Lower lobe of right lung (tissue), 2 donors: ENCODE data around the gene ADAM19. TPM values are rescaled to one million over a fixed set of nuclear protein-coding genes. Genes with fewer than 3 reads are reported as not detected.

Experiments
- ATAC-seq, 2 donors: fragments of 200-7000 bp; cut with Tn5 transposase; one replicate each; pipeline ENCODE4 v1.9.1; 2020 to 2022; ENCODE audit warnings: mild to moderate bottlenecking in 2 of 2, moderate library complexity in 2 of 2
- DNase-seq: peaks from one replicate; pipeline ENCODE4 v3.0.0-alpha.2; 2020
- H3K27ac ChIP-seq: fragments of 200-600 bp; one replicate; pipeline ENCODE4 v1.8.0; 2022
- H3K27me3 ChIP-seq: fragments of 200-600 bp; one replicate; pipeline ENCODE4 v1.8.0; 2022; ENCODE audit warnings: low read depth
- H3K36me3 ChIP-seq: fragments of 200-600 bp; one replicate; pipeline ENCODE4 v1.8.0; 2022; ENCODE audit warnings: mild to moderate bottlenecking
- H3K4me1 ChIP-seq: fragments of 200-600 bp; one replicate; pipeline ENCODE4 v1.8.0; 2022
- H3K4me3 ChIP-seq: fragments of 200-600 bp; one replicate; pipeline ENCODE4 v1.8.0; 2022; ENCODE audit warnings: mild to moderate bottlenecking
- H3K9me3 ChIP-seq: fragments of 200-600 bp; one replicate; pipeline ENCODE4 v1.8.0; 2022
- CTCF ChIP-seq: fragments of 200-600 bp; IDR thresholded peaks from one replicate; pipeline ENCODE4 v1.8.0; 2022; ENCODE audit warnings: antibody characterized with exemption, mild to moderate bottlenecking
- intact Hi-C: fragments of 100-400 bp; cut with DNase I; formaldehyde crosslinking; loops from one replicate; pipeline ENCODE4 v1.11.0; 2022
- total RNA-seq: library from RNA; stranded (reverse); fragmentation: NEBNext Ultra II Directional; extraction: Animal tissue kit (Norgen Biotek cat#: 25700); gene quantifications from one replicate; pipeline ENCODE4 v1.2.1, GENCODE V29; 2021
- donor health status: DM: no; HTN: yes; CAD: no; lungs with severe emphysema.

ADAM19 gene
- total RNA-seq, 1 donor from 2014 or later: 12.0 TPM

DNA sequence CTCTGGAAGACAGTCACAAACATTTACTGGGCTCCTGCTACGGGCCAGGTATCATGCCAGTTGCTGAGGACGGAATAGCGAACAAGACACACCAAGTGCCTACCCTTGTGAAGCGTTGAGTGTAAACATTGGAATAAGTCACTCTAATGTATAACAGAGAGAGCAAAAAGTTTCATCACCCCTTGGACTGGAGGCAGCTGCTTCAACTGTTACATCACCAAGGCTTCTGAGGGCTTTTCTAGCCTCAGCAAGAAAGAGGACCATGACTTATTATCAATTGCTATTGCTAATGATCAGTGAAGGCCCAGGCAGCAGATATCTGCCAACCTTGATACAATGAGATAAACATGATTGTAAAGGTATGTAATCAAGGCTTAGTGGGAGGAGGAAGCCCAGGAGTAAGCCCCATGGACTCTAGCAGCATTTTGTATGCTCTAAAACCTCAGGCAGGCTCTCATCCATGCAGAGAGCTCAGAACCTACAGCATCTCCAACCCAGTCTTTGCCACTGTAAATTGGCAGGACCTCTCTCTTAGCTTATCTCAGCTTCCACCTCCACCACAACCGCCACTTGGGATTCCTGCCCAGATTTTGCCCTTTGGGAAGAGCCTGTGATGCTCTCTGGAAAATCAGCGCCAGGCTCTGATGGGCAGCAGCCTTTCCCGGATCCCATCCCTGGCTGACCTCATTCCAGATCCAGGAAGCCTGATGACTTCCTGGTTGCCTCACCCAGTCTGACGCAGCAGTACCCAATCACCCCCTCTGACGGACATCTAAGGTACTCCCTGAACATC lies 54.5 kb downstream of the ADAM19 start:
- Histone ChIP-seq H3K4me3 (no peak overlapping the region), H3K36me3 (peaks cover 6% of the 10 kb centered on the region), H3K9me3 (no peaks in the 10 kb centered on the region), H3K4me1 (peaks cover 23% of the 10 kb centered on the region), H3K27ac (peak overlapping the region; percentile 46), H3K27me3 (no peaks in the 10 kb centered on the region)
- TF ChIP-seq CTCF: peak; percentile 16
- DNase-seq: no peak
- intact Hi-C loops: no loop called here
- ATAC-seq: peak; percentile 36 to 48

DNA sequence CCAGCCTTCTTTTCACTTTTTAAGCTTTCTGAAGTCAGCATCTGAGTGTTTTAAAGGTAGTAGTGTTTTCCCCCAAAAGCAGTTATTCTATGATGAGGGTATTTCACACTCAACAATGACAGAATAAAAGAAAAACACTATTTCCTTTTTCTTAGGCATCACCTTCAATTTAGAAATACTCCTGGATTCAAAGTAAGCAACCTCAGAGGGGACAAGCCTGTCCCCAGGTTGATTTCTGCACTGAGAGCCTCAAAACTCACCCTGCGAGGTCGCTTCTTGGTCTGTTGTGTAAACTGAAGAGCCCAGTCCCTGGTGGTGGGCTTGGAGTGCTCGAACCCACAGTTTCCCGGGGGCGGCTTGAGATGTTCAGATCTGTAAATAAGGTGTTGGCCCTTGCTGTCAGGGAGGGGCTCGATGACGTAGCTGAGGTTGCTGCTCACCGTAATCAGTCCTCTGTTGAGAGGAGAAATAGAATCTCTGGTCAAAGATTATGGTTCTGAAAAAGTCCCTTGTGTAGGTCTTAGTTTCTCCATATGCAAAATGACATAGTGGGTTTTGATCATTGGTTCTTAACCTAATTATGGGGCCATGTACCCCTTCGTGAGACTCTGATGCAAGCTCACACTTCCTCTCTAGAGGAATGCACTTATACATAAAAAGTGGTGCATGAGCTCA lies 55.9 kb downstream of the ADAM19 start:
- TF ChIP-seq CTCF: no peak
- peaks cover 27% of the 10 kb centered on the region for H3K4me1 ChIP-seq
- intact Hi-C loops: no loop called here

DNA sequence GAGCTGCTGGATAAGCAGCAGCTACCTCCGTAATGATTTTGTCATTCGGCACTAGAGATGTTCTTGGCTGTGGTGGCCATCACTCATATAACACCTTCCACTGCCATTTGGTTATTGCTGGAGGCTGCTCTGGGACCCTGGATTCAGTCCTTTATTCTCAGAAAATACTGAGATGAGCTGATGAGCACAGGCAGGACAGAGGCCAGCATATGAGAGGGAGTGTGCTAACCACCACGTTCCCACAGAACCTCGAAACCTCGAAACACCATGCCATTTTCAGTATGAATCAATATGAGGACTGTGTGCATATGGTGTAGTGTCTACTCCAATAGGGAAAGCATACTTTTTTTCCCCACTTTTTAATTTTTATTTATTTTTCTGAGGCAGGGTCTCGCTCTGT lies 56.6 kb downstream of the ADAM19 start:
- intact Hi-C loops: no loop called here
- no peak for ATAC-seq
- Histone ChIP-seq H3K4me3 (no peak overlapping the region), H3K36me3 (peaks cover 6% of the 10 kb centered on the region), H3K9me3 (no peaks in the 10 kb centered on the region), H3K27me3 (no peaks in the 10 kb centered on the region), H3K27ac (no peak overlapping the region), H3K4me1 (peaks cover 27% of the 10 kb centered on the region)
- no peak for DNase-seq
- TF ChIP-seq CTCF: no peak

More for the DNA sequence above, 55.9 kb downstream of the ADAM19 start:
- DNase-seq (no peak), ATAC-seq (no peak)
- no peaks in the 10 kb centered on the region for H3K9me3 ChIP-seq
- H3K27me3 ChIP-seq: no peaks in the 10 kb centered on the region
- H3K27ac ChIP-seq: no peak overlapping the region
- peaks cover 6% of the 10 kb centered on the region for H3K36me3 ChIP-seq
- H3K4me3 ChIP-seq: no peak overlapping the region

DNA sequence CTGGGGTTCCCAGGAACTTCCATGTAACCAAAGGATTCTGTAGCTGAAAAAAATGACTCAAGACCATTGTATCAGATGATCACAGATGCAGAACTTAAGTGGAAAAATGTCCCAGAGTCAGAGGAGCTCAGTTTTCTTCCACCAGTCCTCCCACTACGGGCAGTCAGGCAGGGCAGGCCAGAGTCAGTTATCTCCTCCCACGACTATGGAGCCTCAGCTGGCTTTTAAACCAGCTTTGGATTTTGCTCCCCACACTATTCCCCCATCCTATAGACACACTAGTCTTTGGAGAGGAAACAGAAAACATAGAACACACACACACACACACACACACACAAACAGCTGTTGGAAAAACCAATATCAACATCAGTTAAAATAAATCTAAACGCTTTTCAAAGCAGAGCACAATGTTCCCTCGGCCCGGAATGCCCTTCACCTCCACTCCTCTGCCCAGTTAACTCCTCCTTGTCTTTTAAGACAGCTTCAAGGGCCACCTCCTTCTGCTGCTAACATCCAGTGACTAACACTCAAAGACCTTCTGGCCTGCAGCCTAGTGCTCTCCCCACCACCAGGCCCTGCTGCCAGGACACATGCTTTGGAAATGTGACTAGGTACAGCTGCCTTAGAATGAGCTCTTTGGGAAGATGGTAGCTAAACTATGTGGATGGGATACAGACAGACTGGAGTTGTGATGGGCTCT lies 58.8 kb downstream of the ADAM19 start:
- peak; percentile 54 to 82 for ATAC-seq
- intact Hi-C loops: no loop called here
- no peak overlapping the region for H3K4me3 ChIP-seq
- H3K27ac ChIP-seq: peak overlapping the region; percentile 61
- H3K27me3 ChIP-seq: no peaks in the 10 kb centered on the region
- no peak for TF ChIP-seq CTCF
- H3K36me3 ChIP-seq: peaks cover 16% of the 10 kb centered on the region
- DNase-seq: no peak
- peaks cover 24% of the 10 kb centered on the region for H3K4me1 ChIP-seq
- no peaks in the 10 kb centered on the region for H3K9me3 ChIP-seq

GRCh38 chr5:157516006-157516405 lies 59.6 kb downstream of the ADAM19 start:
- intact Hi-C loops: no loop called here
- peak overlapping the region; percentile 61 for H3K27ac ChIP-seq
- H3K36me3 ChIP-seq: peaks cover 16% of the 10 kb centered on the region
- no peak for TF ChIP-seq CTCF
- no peaks in the 10 kb centered on the region for H3K27me3 ChIP-seq
- peaks cover 21% of the 10 kb centered on the region for H3K4me1 ChIP-seq
- H3K9me3 ChIP-seq: no peaks in the 10 kb centered on the region
- no peak overlapping the region for H3K4me3 ChIP-seq
- ATAC-seq (no peak), DNase-seq (no peak)
